Liver (tissue), 9 donors: ENCODE data around the gene TBX15. TPM values are rescaled to one million over a fixed set of nuclear protein-coding genes. Genes with fewer than 3 reads are reported as not detected.

ENCODE experiments used
- DNase-seq: peaks from one replicate; pipeline ENCODE4 v3.0.0-alpha.2; 2017; ENCODE audit warnings: low spot score
- H3K27ac ChIP-seq, 2 donors: one replicate each; pipeline ENCODE4 v1.7.0; 2013; ENCODE audit warnings: inconsistent platforms in 2 of 2, low read length in 2 of 2, control low read depth in 1 of 2, low read depth in 1 of 2, mild to moderate bottlenecking in 1 of 2
- H3K27me3 ChIP-seq, 4 donors: one replicate each; pipeline versions ENCODE4 v1.6.1 to v1.7.0; 2013; ENCODE audit warnings: low read length in 3 of 4, inconsistent platforms in 1 of 4, mild to moderate bottlenecking in 1 of 4, moderate library complexity in 1 of 4; ENCODE audit not compliant: control insufficient read depth in 4 of 4, insufficient read depth in 4 of 4
- H3K36me3 ChIP-seq, 4 donors: one replicate each; pipeline versions ENCODE4 v1.6.1 to v1.7.0; 2013; ENCODE audit warnings: low read length in 3 of 4, mild to moderate bottlenecking in 3 of 4, low read depth in 1 of 4, moderate library complexity in 1 of 4; ENCODE audit not compliant: control insufficient read depth in 4 of 4, insufficient read depth in 3 of 4
- H3K4me1 ChIP-seq, 4 donors: one replicate each; pipeline versions ENCODE4 v1.6.1 to v1.7.0; 2013; ENCODE audit warnings: low read length in 3 of 4, mild to moderate bottlenecking in 3 of 4, moderate library complexity in 1 of 4; ENCODE audit not compliant: control insufficient read depth in 4 of 4, insufficient read depth in 4 of 4
- H3K4me3 ChIP-seq, 3 donors: one replicate each; pipeline versions ENCODE4 v1.6.1 to v1.7.0; 2013; ENCODE audit warnings: low read length in 3 of 3, control low read depth in 1 of 3, low read depth in 1 of 3, mild to moderate bottlenecking in 1 of 3
- H3K9ac ChIP-seq, 2 donors: one replicate each; pipeline ENCODE4 v1.7.0; 2013; ENCODE audit warnings: low read length in 2 of 2, mild to moderate bottlenecking in 2 of 2, moderate library complexity in 2 of 2, control low read depth in 1 of 2, low read depth in 1 of 2
- H3K9me3 ChIP-seq, 4 donors: one replicate each; pipeline versions ENCODE4 v1.6.1 to v1.7.0; 2013; ENCODE audit warnings: low read length in 3 of 4; ENCODE audit not compliant: control insufficient read depth in 4 of 4
- EGR1 ChIP-seq, 2 donors: IDR thresholded peaks; 2 replicates each; pipeline ENCODE4 v1.6.1; 2016 to 2018; ENCODE audit warnings: antibody characterized with exemption in 2 of 2, low read depth in 2 of 2
- FOXA1 ChIP-seq: IDR thresholded peaks from 2 replicates; pipeline ENCODE4 v1.6.1; 2016; ENCODE audit warnings: antibody characterized with exemption
- FOXA2 ChIP-seq: IDR thresholded peaks from 2 replicates; pipeline ENCODE4 v1.6.1; 2016; ENCODE audit warnings: antibody characterized with exemption
- GABPA ChIP-seq, 2 donors: IDR thresholded peaks in 1 of 2; conservative IDR thresholded peaks in 1 of 2; 2 replicates each; pipeline ENCODE4 v1.6.1; 2016; ENCODE audit warnings: antibody characterized with exemption in 2 of 2, mild to moderate bottlenecking in 1 of 2, moderate library complexity in 1 of 2
- HNF4A ChIP-seq, 2 donors: conservative IDR thresholded peaks; 2 replicates each; pipeline ENCODE4 v1.6.1; 2016; ENCODE audit warnings: antibody characterized with exemption in 2 of 2, mild to moderate bottlenecking in 2 of 2
- HNF4G ChIP-seq: IDR thresholded peaks from 2 replicates; pipeline ENCODE4 v1.6.1; 2016; ENCODE audit warnings: antibody characterized with exemption
- NR2F2 ChIP-seq: IDR thresholded peaks from 2 replicates; pipeline ENCODE4 v1.6.1; 2016; ENCODE audit warnings: antibody characterized with exemption
- RAD21 ChIP-seq, 2 donors: IDR thresholded peaks; 2 replicates each; pipeline ENCODE4 v1.6.1; 2016; ENCODE audit warnings: antibody characterized with exemption in 2 of 2, mild to moderate bottlenecking in 2 of 2
- RXRA ChIP-seq, 2 donors: IDR thresholded peaks; 2 replicates each; pipeline ENCODE4 v1.6.1; 2017 to 2018; ENCODE audit warnings: antibody characterized with exemption in 2 of 2, mild to moderate bottlenecking in 1 of 2
- SP1 ChIP-seq: IDR thresholded peaks from 2 replicates; pipeline ENCODE4 v1.6.1; 2018; ENCODE audit warnings: antibody characterized with exemption, mild to moderate bottlenecking
- TAF1 ChIP-seq: conservative IDR thresholded peaks from 2 replicates; pipeline ENCODE4 v1.6.1; 2016; ENCODE audit warnings: antibody characterized with exemption, mild to moderate bottlenecking
- YY1 ChIP-seq: IDR thresholded peaks from 2 replicates; pipeline ENCODE4 v1.6.1; 2016; ENCODE audit warnings: antibody characterized with exemption, mild to moderate bottlenecking
- WGBS: extraction: QIAGEN DNeasy Blood & Tissue Kit; methylation state at CpG from one replicate; pipeline ENCODE4 v1.1.7; 2013; 5-methylcytosine and 5-hydroxymethylcytosine counted together
- polyA plus RNA-seq, 2 donors: library from polyadenylated mRNA; stranded (reverse) in 1 of 2; unstranded in 1 of 2; fragments of 200-250 nt in 1 of 2; fragments of >200 nt in 1 of 2; fragmentation: Nextera tagmentation in 1 of 2; extraction: Ambion mirVana in 1 of 2; gene quantifications; one replicate each; pipeline versions ENCODE4 v1.2.1 to v1.2.3, GENCODE V29; 2013 to 2015
- total RNA-seq, 2 donors: library from RNA; depleted of rRNA; stranded (reverse); fragments of >200 nt; gene quantifications; one replicate each; pipeline ENCODE4 v1.2.3, GENCODE V29; 2014
- TF ChIP-seq, protein P1 (sequence below): IDR thresholded peaks from 2 replicates; pipeline ENCODE4 v1.6.1; 2016; ENCODE audit warnings: antibody characterized with exemption
- TF ChIP-seq, protein P2 (sequence below): fragments of 150-350 bp; IDR thresholded peaks from 2 replicates; pipeline ENCODE4 v1.5.1; 2017; ENCODE audit warnings: improper control_type of control experiment, low read depth, low read length; ENCODE audit not compliant: missing input control
- TF ChIP-seq, protein P3 (sequence below): IDR thresholded peaks from 2 replicates; pipeline ENCODE4 v1.6.1; 2016; ENCODE audit warnings: antibody characterized with exemption, mild to moderate bottlenecking
- TF ChIP-seq, protein P4 (sequence below): IDR thresholded peaks from 2 replicates; pipeline ENCODE4 v1.6.1; 2016; ENCODE audit warnings: antibody characterized with exemption
- TF ChIP-seq, protein P5 (sequence below): IDR thresholded peaks from 2 replicates; pipeline ENCODE4 v1.6.1; 2016; ENCODE audit warnings: antibody characterized with exemption
- donor health status: healthy.
- donor health status: healthy.
- donor health status: healthy.
- donor health status: healthy.
- donor health status: healthy.

The TBX15 gene
- total and polyA plus RNA-seq, 4 donors: 0.09 to 15.5 (median 3.5) TPM

DNA sequence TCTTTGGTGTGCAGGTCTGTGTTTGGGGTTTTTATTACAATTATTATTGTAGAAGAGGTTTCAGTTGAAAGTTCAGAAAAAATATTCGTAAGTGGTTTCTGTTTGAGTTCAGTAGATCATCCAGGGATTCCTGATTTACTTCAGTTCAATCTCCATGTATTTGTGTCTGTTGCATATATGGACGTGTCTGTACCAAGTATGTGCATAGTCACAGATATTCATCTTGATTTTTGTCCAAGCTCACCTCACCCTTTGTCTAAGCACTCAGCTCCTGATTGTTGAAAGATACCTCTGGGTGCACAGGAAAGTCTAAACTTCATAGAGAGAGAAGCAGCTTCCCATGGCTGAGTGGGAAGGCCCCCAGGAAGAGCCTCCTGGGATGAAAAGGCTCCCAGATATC is 141.7 kb downstream of the TBX15 start:
- Histone ChIP-seq H3K9me3 (no peaks in the 10 kb centered on the region), H3K4me3 (no peak overlapping the region), H3K9ac (no peak overlapping the region), H3K4me1 (no peaks in the 10 kb centered on the region), H3K27ac (no peak overlapping the region), H3K36me3 (no peaks in the 10 kb centered on the region), H3K27me3 (no peaks in the 10 kb centered on the region)
- 79% methylated on average over 2 of the region's 2 CpGs for WGBS
- no peak for DNase-seq
- TF ChIP-seq, protein P1, sequence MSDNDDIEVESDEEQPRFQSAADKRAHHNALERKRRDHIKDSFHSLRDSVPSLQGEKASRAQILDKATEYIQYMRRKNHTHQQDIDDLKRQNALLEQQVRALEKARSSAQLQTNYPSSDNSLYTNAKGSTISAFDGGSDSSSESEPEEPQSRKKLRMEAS: no peak

DNA sequence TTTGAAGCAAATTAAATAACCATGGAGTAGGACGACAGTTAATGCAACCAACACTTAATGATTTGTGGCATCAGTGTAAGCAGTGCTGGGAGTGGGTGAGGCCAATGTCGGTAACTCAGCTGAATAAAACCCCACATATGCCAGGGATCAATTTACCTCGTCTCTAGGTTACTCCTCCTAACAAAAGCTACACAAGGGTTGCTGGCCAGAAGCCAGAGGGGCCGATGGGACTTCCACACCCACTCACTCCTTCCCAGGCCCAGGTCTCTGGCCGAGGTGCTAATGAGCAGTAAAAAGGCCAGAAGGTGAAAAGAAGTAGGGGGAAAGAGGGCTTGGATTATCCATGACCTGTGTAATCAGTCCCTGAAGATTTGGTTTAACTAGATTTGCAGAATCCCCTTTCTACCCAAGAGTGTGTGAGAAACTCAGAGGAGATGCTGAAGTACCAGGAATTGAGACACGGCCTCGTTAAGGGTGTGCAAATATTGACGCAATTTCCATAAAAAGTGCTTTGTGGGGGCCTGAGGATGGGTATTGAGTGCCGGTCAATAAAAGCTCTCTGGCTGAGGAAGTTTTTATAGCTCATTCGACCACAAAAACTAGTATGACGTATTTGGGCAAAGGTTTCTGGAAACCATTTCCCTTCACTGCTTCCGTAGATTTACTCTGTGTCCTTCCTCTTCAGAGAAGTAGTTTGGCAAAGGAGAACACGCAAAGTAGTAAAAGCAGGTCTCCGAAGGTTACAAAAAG is 145.5 kb downstream of the TBX15 start:
- DNase-seq: no peak
- H3K4me1 ChIP-seq: no peaks in the 10 kb centered on the region
- WGBS: 65% methylated on average over 14 of the region's 14 CpGs
- no peak overlapping the region for H3K4me3 ChIP-seq
- no peaks in the 10 kb centered on the region for H3K27me3 ChIP-seq
- H3K9me3 ChIP-seq: peaks cover 0 to 4% (median 0%) of the 10 kb centered on the region in 4 donors
- H3K9ac ChIP-seq: no peak overlapping the region
- H3K36me3 ChIP-seq: no peaks in the 10 kb centered on the region
- H3K27ac ChIP-seq: no peak overlapping the region
- TF ChIP-seq RXRA (IDR thresholded peaks at IDR 0.05) (no peak), TAF1 (no peak), EGR1 (IDR thresholded peaks at IDR 0.05; ENCODE audit: low read depth in 2 of 2) (no peak), FOXA1 (no peak), NR2F2 (no peak), RAD21 (IDR thresholded peaks at IDR 0.05) (no peak), GABPA (IDR thresholded peaks at IDR 0.05 in 1 of 2, conservative IDR thresholded peaks at IDR 0.05 in 1 of 2) (no peak)
- TF ChIP-seq, protein P2, sequence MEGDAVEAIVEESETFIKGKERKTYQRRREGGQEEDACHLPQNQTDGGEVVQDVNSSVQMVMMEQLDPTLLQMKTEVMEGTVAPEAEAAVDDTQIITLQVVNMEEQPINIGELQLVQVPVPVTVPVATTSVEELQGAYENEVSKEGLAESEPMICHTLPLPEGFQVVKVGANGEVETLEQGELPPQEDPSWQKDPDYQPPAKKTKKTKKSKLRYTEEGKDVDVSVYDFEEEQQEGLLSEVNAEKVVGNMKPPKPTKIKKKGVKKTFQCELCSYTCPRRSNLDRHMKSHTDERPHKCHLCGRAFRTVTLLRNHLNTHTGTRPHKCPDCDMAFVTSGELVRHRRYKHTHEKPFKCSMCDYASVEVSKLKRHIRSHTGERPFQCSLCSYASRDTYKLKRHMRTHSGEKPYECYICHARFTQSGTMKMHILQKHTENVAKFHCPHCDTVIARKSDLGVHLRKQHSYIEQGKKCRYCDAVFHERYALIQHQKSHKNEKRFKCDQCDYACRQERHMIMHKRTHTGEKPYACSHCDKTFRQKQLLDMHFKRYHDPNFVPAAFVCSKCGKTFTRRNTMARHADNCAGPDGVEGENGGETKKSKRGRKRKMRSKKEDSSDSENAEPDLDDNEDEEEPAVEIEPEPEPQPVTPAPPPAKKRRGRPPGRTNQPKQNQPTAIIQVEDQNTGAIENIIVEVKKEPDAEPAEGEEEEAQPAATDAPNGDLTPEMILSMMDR: no peak
- TF ChIP-seq, protein P1: no peak

DNA sequence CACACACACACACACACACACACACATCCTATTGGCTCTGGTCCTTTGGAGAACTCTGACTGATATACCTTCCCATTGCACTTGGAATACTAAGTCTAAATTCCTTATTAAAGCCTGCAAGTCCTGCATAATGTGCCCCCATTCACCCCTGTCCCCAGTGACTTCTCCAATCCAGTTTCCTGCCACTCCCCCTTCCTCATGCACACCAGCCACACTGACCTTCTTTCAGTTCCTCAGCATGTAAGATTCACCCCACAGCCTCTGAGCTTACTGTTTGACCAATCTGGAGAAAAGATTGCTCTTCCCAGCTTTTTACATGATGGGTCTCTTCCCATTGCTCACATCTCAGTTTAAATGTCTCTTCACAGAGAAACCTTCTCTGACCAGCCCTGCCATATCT is 146.6 kb downstream of the TBX15 start:
- no peaks in the 10 kb centered on the region for H3K36me3 ChIP-seq
- H3K27ac ChIP-seq: no peak overlapping the region
- H3K27me3 ChIP-seq: no peaks in the 10 kb centered on the region
- H3K4me1 ChIP-seq: no peaks in the 10 kb centered on the region
- peaks cover 0 to 4% (median 0%) of the 10 kb centered on the region in 4 donors for H3K9me3 ChIP-seq
- no peak for DNase-seq
- no peak overlapping the region for H3K4me3 ChIP-seq
- H3K9ac ChIP-seq: no peak overlapping the region
- no peak for TF ChIP-seq HNF4A (conservative IDR thresholded peaks at IDR 0.05)
- TF ChIP-seq, protein P3, sequence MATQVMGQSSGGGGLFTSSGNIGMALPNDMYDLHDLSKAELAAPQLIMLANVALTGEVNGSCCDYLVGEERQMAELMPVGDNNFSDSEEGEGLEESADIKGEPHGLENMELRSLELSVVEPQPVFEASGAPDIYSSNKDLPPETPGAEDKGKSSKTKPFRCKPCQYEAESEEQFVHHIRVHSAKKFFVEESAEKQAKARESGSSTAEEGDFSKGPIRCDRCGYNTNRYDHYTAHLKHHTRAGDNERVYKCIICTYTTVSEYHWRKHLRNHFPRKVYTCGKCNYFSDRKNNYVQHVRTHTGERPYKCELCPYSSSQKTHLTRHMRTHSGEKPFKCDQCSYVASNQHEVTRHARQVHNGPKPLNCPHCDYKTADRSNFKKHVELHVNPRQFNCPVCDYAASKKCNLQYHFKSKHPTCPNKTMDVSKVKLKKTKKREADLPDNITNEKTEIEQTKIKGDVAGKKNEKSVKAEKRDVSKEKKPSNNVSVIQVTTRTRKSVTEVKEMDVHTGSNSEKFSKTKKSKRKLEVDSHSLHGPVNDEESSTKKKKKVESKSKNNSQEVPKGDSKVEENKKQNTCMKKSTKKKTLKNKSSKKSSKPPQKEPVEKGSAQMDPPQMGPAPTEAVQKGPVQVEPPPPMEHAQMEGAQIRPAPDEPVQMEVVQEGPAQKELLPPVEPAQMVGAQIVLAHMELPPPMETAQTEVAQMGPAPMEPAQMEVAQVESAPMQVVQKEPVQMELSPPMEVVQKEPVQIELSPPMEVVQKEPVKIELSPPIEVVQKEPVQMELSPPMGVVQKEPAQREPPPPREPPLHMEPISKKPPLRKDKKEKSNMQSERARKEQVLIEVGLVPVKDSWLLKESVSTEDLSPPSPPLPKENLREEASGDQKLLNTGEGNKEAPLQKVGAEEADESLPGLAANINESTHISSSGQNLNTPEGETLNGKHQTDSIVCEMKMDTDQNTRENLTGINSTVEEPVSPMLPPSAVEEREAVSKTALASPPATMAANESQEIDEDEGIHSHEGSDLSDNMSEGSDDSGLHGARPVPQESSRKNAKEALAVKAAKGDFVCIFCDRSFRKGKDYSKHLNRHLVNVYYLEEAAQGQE: no peak
- no peak for TF ChIP-seq FOXA2
- TF ChIP-seq EGR1 (IDR thresholded peaks at IDR 0.05; ENCODE audit: low read depth in 2 of 2): no peak
- TF ChIP-seq, protein P1: no peak
- TF ChIP-seq GABPA (IDR thresholded peaks at IDR 0.05 in 1 of 2, conservative IDR thresholded peaks at IDR 0.05 in 1 of 2): no peak
- TF ChIP-seq, protein P4, sequence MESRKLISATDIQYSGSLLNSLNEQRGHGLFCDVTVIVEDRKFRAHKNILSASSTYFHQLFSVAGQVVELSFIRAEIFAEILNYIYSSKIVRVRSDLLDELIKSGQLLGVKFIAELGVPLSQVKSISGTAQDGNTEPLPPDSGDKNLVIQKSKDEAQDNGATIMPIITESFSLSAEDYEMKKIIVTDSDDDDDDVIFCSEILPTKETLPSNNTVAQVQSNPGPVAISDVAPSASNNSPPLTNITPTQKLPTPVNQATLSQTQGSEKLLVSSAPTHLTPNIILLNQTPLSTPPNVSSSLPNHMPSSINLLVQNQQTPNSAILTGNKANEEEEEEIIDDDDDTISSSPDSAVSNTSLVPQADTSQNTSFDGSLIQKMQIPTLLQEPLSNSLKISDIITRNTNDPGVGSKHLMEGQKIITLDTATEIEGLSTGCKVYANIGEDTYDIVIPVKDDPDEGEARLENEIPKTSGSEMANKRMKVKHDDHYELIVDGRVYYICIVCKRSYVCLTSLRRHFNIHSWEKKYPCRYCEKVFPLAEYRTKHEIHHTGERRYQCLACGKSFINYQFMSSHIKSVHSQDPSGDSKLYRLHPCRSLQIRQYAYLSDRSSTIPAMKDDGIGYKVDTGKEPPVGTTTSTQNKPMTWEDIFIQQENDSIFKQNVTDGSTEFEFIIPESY: no peak
- TF ChIP-seq SP1: no peak
- TF ChIP-seq YY1: no peak
- TF ChIP-seq NR2F2: no peak
- no peak for TF ChIP-seq RXRA (IDR thresholded peaks at IDR 0.05)
- TF ChIP-seq, protein P5, sequence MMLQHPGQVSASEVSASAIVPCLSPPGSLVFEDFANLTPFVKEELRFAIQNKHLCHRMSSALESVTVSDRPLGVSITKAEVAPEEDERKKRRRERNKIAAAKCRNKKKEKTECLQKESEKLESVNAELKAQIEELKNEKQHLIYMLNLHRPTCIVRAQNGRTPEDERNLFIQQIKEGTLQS: no peak
- no peak for TF ChIP-seq HNF4G
